AG09319 (cell line): ENCODE results near the gene ZNF304.

Experiments used
- DNase-seq: peaks from one replicate; pipeline ENCODE4 v3.0.0-alpha.2; 2010; ENCODE audit warnings: low read depth; ENCODE audit errors: extremely low read depth
- TF ChIP-seq, protein P1 (sequence below): IDR thresholded peaks from 2 replicates; pipeline ENCODE4 v1.5.1; 2011; ENCODE audit warnings: low read depth, mild to moderate bottlenecking, inconsistent platforms, low read length, moderate library complexity

ZNF304 gene

GRCh38 chr19:57350877-57351805 lies at the start of gene ZNF304:
ZNF304 (plus strand) TSS chr19:57351271; CDS start chr19:57351665, 394 bp downstream.
- DNase-seq = peak; percentile 80
- TF ChIP-seq, protein P1, sequence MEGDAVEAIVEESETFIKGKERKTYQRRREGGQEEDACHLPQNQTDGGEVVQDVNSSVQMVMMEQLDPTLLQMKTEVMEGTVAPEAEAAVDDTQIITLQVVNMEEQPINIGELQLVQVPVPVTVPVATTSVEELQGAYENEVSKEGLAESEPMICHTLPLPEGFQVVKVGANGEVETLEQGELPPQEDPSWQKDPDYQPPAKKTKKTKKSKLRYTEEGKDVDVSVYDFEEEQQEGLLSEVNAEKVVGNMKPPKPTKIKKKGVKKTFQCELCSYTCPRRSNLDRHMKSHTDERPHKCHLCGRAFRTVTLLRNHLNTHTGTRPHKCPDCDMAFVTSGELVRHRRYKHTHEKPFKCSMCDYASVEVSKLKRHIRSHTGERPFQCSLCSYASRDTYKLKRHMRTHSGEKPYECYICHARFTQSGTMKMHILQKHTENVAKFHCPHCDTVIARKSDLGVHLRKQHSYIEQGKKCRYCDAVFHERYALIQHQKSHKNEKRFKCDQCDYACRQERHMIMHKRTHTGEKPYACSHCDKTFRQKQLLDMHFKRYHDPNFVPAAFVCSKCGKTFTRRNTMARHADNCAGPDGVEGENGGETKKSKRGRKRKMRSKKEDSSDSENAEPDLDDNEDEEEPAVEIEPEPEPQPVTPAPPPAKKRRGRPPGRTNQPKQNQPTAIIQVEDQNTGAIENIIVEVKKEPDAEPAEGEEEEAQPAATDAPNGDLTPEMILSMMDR = no peak; the same call in 1 of the 2 replicates

GRCh38 chr19:57302020-57302465 lies 49.0 kb upstream of the ZNF304 start:
- TF ChIP-seq, protein P1 = no peak; the same call in 1 of the 2 replicates
- peak; percentile 86 for DNase-seq

GRCh38 chr19:57302727-57303401 lies 48.2 kb upstream of the ZNF304 start:
- DNase-seq = no peak
- TF ChIP-seq, protein P1 = no peak

GRCh38 chr19:57305056-57305455 lies 46.0 kb upstream of the ZNF304 start:
- TF ChIP-seq, protein P1 = no peak
- DNase-seq = no peak

DNA sequence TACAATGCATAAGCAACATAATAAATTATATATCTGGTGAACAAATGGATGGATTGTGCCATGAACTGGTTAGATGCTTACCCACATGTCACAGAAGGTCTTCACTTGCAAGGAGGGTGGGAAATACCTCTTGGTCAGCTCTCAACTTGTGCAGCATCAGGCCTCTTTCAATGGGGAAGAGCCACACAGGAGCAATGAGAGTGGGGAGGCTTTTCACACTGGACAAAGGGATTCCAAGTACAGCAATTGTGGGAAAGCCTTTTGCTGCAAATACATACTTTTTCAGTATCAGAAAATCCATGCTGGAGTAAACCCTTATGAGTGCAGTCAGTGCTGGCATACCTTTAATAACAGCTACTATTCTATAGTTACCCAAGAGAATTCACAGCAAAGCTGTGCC lies 42.6 kb upstream of the ZNF304 start:
- TF ChIP-seq, protein P1 = no peak
- DNase-seq = no peak

DNA sequence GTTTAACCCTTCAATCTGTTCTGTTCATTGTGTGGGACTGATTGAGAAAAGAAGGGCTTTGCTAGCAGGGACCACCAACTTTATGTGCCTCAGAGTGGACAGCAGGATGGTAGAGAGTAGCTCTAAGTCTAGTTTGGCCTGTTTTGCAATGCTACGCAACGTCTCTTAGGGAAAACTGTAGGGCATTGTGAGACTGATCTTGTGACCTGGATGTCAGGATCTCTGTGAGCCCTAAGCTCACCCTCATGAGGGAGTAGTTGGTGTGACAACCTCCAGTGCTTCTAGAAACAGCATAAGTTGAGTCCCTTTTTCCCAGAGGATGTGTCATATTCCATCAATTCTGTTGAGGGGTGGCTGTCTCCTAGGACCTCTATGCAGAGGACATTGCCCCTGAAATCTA lies 40.3 kb upstream of the ZNF304 start:
- DNase-seq = no peak
- TF ChIP-seq, protein P1 = no peak

- TF ChIP-seq, protein P1 = no peak
- no peak for DNase-seq
Observed at GRCh38 chr19:57314146-57314545, 36.9 kb upstream of the ZNF304 start.
